Suprapubic skin (tissue), 4 donors: ENCODE measurements around the gene C16orf82.

Source experiments
- CTCF ChIP-seq, 2 donors: fragments of 200-600 bp in 1 of 2; fragments of 450-650 bp in 1 of 2; sonication (generic) in 1 of 2; IDR thresholded peaks; one replicate each; pipeline ENCODE4 v1.5.1; 2016 to 2019; ENCODE audit warnings: antibody characterized with exemption in 2 of 2, mild to moderate bottlenecking in 1 of 2, moderate library complexity in 1 of 2
- EP300 ChIP-seq: sonication (generic); formaldehyde crosslinking; IDR thresholded peaks from one replicate; pipeline ENCODE4 v1.6.1; 2017; ENCODE audit warnings: antibody characterized with exemption
- POLR2A ChIP-seq, 2 donors: fragments of 450-650 bp; IDR thresholded peaks; one replicate each; pipeline ENCODE4 v1.6.1; 2017; ENCODE audit warnings: antibody characterized with exemption in 2 of 2, mild to moderate bottlenecking in 2 of 2, moderate library complexity in 2 of 2
- POLR2AphosphoS5 ChIP-seq, 3 donors: sonication (generic); formaldehyde crosslinking; IDR thresholded peaks; one replicate each; pipeline ENCODE4 v1.6.1; 2017; ENCODE audit warnings: antibody characterized with exemption in 3 of 3

GRCh38 chr16:27048316-27048715, 18.4 kb upstream of the C16orf82 start:
- TF ChIP-seq POLR2AphosphoS5 (IDR thresholded peaks at IDR 0.05) (no peak), CTCF (IDR thresholded peaks at IDR 0.05) (no peak), EP300 (no peak), POLR2A (IDR thresholded peaks at IDR 0.05) (no peak)
